Measurements from ENCODE around the gene TRIM72.

The TRIM72 gene

GRCh38 chr16:31262084-31262483 is 48.2 kb downstream of the TRIM72 start:
- H3K9me2 ChIP-seq (replicated peaks; ENCODE audit: control insufficient read depth, low read length), result no peaks in the 10 kb centered on the region
- H3K4me1 ChIP-seq (ENCODE audit: control insufficient read depth, low read length), result 0 out of 2 replicates have a peak, but pooled peaks cover 3% of the 10 kb centered on the region
- no peak overlapping the region for H3K4me3 ChIP-seq (ENCODE audit: low read length)
- no peaks in the 10 kb centered on the region for H3F3A ChIP-seq (ENCODE audit: control insufficient read depth, insufficient read depth)
- H4K20me1 ChIP-seq (ENCODE audit: control insufficient read depth, insufficient read depth, low read depth, low read length), result no peaks in the 10 kb centered on the region
- no peaks in the 10 kb centered on the region for H3K36me3 ChIP-seq (ENCODE audit: control insufficient read depth, low read length)
- no peak overlapping the region for H3K27ac ChIP-seq (ENCODE audit: low read depth, low read length)
- H3K4me2 ChIP-seq (ENCODE audit: low read length), result no peak overlapping the region
- TF ChIP-seq EZH2phosphoT487 (IDR thresholded peaks at IDR 0.05; ENCODE audit: borderline replicate concordance, low read length) (no peak), CTCF (IDR thresholded peaks at IDR 0.05; ENCODE audit: low read depth, low read length, poor library complexity, severe bottlenecking) (no peak)
- H3K79me2 ChIP-seq (ENCODE audit: control insufficient read depth, low read length), result no peaks in the 10 kb centered on the region
- no peaks in the 10 kb centered on the region for H3K9me3 ChIP-seq (ENCODE audit: control insufficient read depth, insufficient read depth, low read length)
- peaks cover 25% of the 10 kb centered on the region for H3K27me3 ChIP-seq (ENCODE audit: control insufficient read depth, low read length)

- Histone ChIP-seq H4K20me1 (ENCODE audit: control insufficient read depth, insufficient read depth, low read depth, low read length) (no peaks in the 10 kb centered on the region), H3K79me2 (ENCODE audit: control insufficient read depth, low read length) (no peaks in the 10 kb centered on the region), H3K4me3 (ENCODE audit: low read length) (no peak overlapping the region), H3K27me3 (ENCODE audit: control insufficient read depth, low read length) (peaks cover 18% of the 10 kb centered on the region), H3K9me3 (ENCODE audit: control insufficient read depth, insufficient read depth, low read length) (no peaks in the 10 kb centered on the region), H3K4me2 (ENCODE audit: low read length) (no peak overlapping the region), H3K9me2 (replicated peaks; ENCODE audit: control insufficient read depth, low read length) (no peaks in the 10 kb centered on the region), H3K36me3 (ENCODE audit: control insufficient read depth, low read length) (no peaks in the 10 kb centered on the region), H3K4me1 (ENCODE audit: control insufficient read depth, low read length) (no peaks in the 10 kb centered on the region), H3K27ac (ENCODE audit: low read depth, low read length) (no peak overlapping the region), H3F3A (ENCODE audit: control insufficient read depth, insufficient read depth) (no peaks in the 10 kb centered on the region)
- TF ChIP-seq EZH2phosphoT487 (IDR thresholded peaks at IDR 0.05; ENCODE audit: borderline replicate concordance, low read length), result no peak
- no peak for TF ChIP-seq CTCF (IDR thresholded peaks at IDR 0.05; ENCODE audit: low read depth, low read length, poor library complexity, severe bottlenecking)
Observed at GRCh38 chr16:31265329-31266245, 51.7 kb downstream of the TRIM72 start.

- H3K4me2 ChIP-seq (ENCODE audit: low read length), result no peak overlapping the region
- TF ChIP-seq CTCF (IDR thresholded peaks at IDR 0.05; ENCODE audit: low read depth, low read length, poor library complexity, severe bottlenecking) (no peak), EZH2phosphoT487 (IDR thresholded peaks at IDR 0.05; ENCODE audit: borderline replicate concordance, low read length) (no peak)
Observed at GRCh38 chr16:31267332-31268032, 53.6 kb downstream of the TRIM72 start.

More at GRCh38 chr16:31267332-31268032, 53.6 kb downstream of the TRIM72 start:
- no peak overlapping the region for H3K4me3 ChIP-seq (ENCODE audit: low read length)
- H3K27me3 ChIP-seq (ENCODE audit: control insufficient read depth, low read length), result peaks cover 14% of the 10 kb centered on the region; the same call in 1 of the 2 replicates
- no peaks in the 10 kb centered on the region for H3K36me3 ChIP-seq (ENCODE audit: control insufficient read depth, low read length)
- no peaks in the 10 kb centered on the region for H4K20me1 ChIP-seq (ENCODE audit: control insufficient read depth, insufficient read depth, low read depth, low read length)
- no peaks in the 10 kb centered on the region for H3K4me1 ChIP-seq (ENCODE audit: control insufficient read depth, low read length)
- H3K27ac ChIP-seq (ENCODE audit: low read depth, low read length), result no peak overlapping the region
- no peaks in the 10 kb centered on the region for H3F3A ChIP-seq (ENCODE audit: control insufficient read depth, insufficient read depth)
- no peaks in the 10 kb centered on the region for H3K79me2 ChIP-seq (ENCODE audit: control insufficient read depth, low read length)
- H3K9me2 ChIP-seq (replicated peaks; ENCODE audit: control insufficient read depth, low read length), result no peaks in the 10 kb centered on the region
- H3K9me3 ChIP-seq (ENCODE audit: control insufficient read depth, insufficient read depth, low read length), result no peaks in the 10 kb centered on the region
